Measurements from ENCODE around the gene SMYD5.

GRCh38 chr2:73243884-73244570, 30.0 kb downstream of the SMYD5 start:
- TF ChIP-seq CTCF (conservative IDR thresholded peaks at IDR 0.05), result no peak
- no peak for TF ChIP-seq EZH2 (IDR thresholded peaks at IDR 0.05; ENCODE audit: low read depth)

All from PC-9 (cell line).